Testis (tissue), 3 donors: ENCODE measurements around the gene TEAD1. TPM values are rescaled to one million over a fixed set of nuclear protein-coding genes. Genes with fewer than 3 reads are reported as not detected.

Experiments used
- DNase-seq: peaks from one replicate; pipeline ENCODE4 v3.0.0-alpha.2; 2019
- H3K27ac ChIP-seq, 2 donors: fragments of 200-600 bp; sonication (generic); one replicate each; pipeline ENCODE4 v1.5.1; 2019
- H3K27me3 ChIP-seq: fragments of 200-600 bp; sonication (generic); one replicate; pipeline ENCODE4 v1.5.1; 2019
- H3K36me3 ChIP-seq: fragments of 200-600 bp; sonication (generic); one replicate; pipeline ENCODE4 v1.5.1; 2017; ENCODE audit warnings: low read depth; ENCODE audit errors: missing control alignments
- H3K4me1 ChIP-seq: fragments of 200-600 bp; sonication (generic); one replicate; pipeline ENCODE4 v1.5.1; 2019
- H3K4me3 ChIP-seq, 2 donors: fragments of 200-600 bp; sonication (generic); one replicate each; pipeline ENCODE4 v1.5.1; 2017 to 2019
- H3K9me3 ChIP-seq: fragments of 200-600 bp; sonication (generic); one replicate; pipeline ENCODE4 v1.5.1; 2017
- POLR2A ChIP-seq: fragments of 450-650 bp; IDR thresholded peaks from one replicate; pipeline ENCODE4 v1.6.1; 2017; ENCODE audit warnings: antibody characterized with exemption, mild to moderate bottlenecking, moderate library complexity
- WGBS, 2 donors: methylation state at CpG; one replicate each; pipeline ENCODE4 v1.1.5; 2018; 5-methylcytosine and 5-hydroxymethylcytosine counted together
- intact Hi-C: fragments of 100-400 bp; cut with DNase I; formaldehyde crosslinking; loops from one replicate; pipeline ENCODE4 v1.15.1; 2023; ENCODE audit warnings: low total_unique reads
- polyA plus RNA-seq: library from polyadenylated mRNA; stranded (reverse); fragments of 350-450 nt; fragmentation: Illumina TruSeq; extraction: RNeasy Lipid Tissue Mini Kit (QIAGEN cat#74804); gene quantifications from one replicate; pipeline ENCODE4 v1.2.3, GENCODE V29; 2014; ENCODE audit warnings: low read depth, low replicate concordance; ENCODE audit not compliant: insufficient read depth
- total RNA-seq, 2 donors: library from RNA; depleted of rRNA; stranded (reverse); fragments of >200 nt; gene quantifications; one replicate each; pipeline ENCODE4 v1.2.3, GENCODE V29; 2016
- TF ChIP-seq, protein P1 (sequence below), 3 experiments: fragments of 450-650 bp in 2 of 3; fragments of 200-600 bp in 1 of 3; sonication (generic) in 1 of 3; IDR thresholded peaks; one replicate each; pipeline ENCODE4 v1.5.1; 2016 to 2019; ENCODE audit warnings: antibody characterized with exemption in 3 of 3, mild to moderate bottlenecking in 2 of 3, moderate library complexity in 1 of 3

The TEAD1 gene
- total and polyA plus RNA-seq, 3 donors from 2014 or later: 24.6 to 78.1 (median 63.5) TPM

DNA sequence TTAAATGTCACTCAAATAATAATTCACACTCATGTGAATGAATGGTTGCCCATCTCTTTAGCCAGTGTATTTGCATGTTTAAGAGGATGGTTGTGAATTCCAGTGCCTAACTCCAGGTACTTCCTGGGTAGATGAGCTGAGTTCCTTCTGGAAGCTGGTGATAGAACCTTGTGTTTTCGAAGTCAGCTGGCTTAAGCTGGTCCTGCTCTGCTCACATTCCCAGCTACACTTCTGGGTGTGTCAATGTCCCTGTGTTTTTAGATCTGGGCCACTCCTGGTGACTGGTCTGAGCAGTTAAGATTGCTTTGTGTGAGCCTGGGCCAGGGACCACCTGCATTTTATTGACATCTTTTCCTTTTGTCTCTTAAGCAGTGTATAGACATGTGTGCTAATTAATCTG, 10.6 kb downstream of the TEAD1 start:
- H3K27ac ChIP-seq: no peak overlapping the region
- 83 to 85% methylated on average over 1 of the region's 1 CpG for WGBS, 2 donors

DNA sequence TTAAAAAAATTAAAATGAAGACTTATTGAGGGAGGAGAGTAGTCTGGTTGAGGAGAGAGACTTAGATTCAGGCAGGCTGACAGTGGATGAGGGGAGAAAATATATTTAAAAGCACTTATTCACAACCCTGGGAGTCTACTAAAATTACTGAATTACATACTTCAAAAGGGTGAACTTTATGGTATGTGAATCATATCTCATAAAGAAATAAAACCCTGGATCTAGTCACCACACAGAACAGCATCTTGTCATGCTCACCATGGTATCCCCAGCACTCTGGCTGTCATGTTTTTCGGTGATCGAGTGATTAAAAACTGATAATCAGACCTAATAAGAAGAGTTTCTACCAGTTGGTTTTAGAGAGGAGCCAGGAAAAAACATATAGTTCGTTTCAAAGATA, 11.0 kb downstream of the TEAD1 start:
- no peaks in the 10 kb centered on the region for H3K9me3 ChIP-seq
- no peak overlapping the region for H3K4me3 ChIP-seq
- no peaks in the 10 kb centered on the region for H3K27me3 ChIP-seq
- H3K4me1 ChIP-seq: peaks cover 4% of the 10 kb centered on the region
- intact Hi-C loops: no loop called here
- 81 to 83% methylated on average over 3 of the region's 3 CpGs for WGBS, 2 donors
- H3K27ac ChIP-seq: no peak overlapping the region
- no peak for DNase-seq
- no peaks in the 10 kb centered on the region for H3K36me3 ChIP-seq
- TF ChIP-seq, protein P1, sequence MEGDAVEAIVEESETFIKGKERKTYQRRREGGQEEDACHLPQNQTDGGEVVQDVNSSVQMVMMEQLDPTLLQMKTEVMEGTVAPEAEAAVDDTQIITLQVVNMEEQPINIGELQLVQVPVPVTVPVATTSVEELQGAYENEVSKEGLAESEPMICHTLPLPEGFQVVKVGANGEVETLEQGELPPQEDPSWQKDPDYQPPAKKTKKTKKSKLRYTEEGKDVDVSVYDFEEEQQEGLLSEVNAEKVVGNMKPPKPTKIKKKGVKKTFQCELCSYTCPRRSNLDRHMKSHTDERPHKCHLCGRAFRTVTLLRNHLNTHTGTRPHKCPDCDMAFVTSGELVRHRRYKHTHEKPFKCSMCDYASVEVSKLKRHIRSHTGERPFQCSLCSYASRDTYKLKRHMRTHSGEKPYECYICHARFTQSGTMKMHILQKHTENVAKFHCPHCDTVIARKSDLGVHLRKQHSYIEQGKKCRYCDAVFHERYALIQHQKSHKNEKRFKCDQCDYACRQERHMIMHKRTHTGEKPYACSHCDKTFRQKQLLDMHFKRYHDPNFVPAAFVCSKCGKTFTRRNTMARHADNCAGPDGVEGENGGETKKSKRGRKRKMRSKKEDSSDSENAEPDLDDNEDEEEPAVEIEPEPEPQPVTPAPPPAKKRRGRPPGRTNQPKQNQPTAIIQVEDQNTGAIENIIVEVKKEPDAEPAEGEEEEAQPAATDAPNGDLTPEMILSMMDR (IDR thresholded peaks at IDR 0.05): no peak
- no peak for TF ChIP-seq POLR2A

More for the DNA sequence above, 10.6 kb downstream of the TEAD1 start:
- Histone ChIP-seq H3K4me3 (no peak overlapping the region), H3K9me3 (no peaks in the 10 kb centered on the region), H3K27me3 (no peaks in the 10 kb centered on the region), H3K36me3 (no peaks in the 10 kb centered on the region), H3K4me1 (peaks cover 4% of the 10 kb centered on the region)
- intact Hi-C loops: no loop called here
- DNase-seq: no peak
- no peak for TF ChIP-seq POLR2A
- TF ChIP-seq, protein P1 (IDR thresholded peaks at IDR 0.05): no peak

DNA sequence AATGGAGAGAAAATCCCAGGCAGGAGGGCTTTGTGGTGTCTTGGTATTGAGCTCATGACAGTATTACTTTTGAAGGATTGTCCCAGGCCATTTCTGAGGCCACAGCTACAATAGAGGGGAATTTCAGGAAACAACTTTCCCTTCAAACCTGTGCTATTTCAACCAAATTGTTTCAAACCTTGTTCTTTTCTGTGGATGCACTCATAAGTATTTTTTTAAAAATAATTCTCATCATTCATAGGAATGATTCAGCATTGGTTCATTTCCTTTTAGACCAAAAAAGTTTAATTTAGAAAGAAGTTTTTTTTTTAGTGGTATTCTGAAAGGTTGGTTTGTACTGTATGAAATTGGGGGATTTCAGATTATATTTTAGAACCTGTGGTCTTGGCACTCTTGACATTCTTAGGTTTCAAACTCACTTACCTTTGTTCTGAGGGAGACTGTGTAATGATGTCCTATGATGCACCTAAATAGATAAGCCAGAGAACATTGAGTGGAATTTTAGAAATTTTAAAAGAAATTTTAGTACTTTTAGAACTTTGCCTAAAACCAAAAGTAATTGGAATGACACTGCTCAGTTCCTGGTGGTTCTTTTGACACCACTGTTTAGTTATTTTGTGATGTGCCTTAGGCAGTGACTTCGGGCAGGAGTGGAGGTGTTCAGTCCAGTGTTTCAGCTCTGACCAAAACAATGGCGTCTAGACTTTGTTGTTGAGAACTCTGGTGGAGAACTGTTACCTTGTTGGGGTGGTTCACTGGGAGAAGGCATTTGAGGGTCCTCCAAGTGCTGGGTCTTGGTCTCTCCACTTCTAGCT, 12.2 kb downstream of the TEAD1 start:
- no peak for TF ChIP-seq POLR2A
- TF ChIP-seq, protein P1 (IDR thresholded peaks at IDR 0.05): no peak
- no peaks in the 10 kb centered on the region for H3K27me3 ChIP-seq
- WGBS, 2 donors: 93 to 97% methylated on average over 2 of the region's 2 CpGs
- H3K4me3 ChIP-seq: no peak overlapping the region
- no peak for DNase-seq
- H3K9me3 ChIP-seq: no peaks in the 10 kb centered on the region
- intact Hi-C loops: no loop called here
- H3K36me3 ChIP-seq: no peaks in the 10 kb centered on the region
- no peak overlapping the region for H3K27ac ChIP-seq
- H3K4me1 ChIP-seq: no peaks in the 10 kb centered on the region

GRCh38 chr11:12687216-12687623, 13.0 kb downstream of the TEAD1 start:
- intact Hi-C loops: no loop called here
- peaks cover 2% of the 10 kb centered on the region for H3K4me1 ChIP-seq
- no peaks in the 10 kb centered on the region for H3K9me3 ChIP-seq
- no peak for TF ChIP-seq POLR2A
- TF ChIP-seq, protein P1 (IDR thresholded peaks at IDR 0.05): no peak
- H3K27ac ChIP-seq: no peak overlapping the region
- DNase-seq: no peak
- H3K27me3 ChIP-seq: no peaks in the 10 kb centered on the region
- WGBS, 2 donors: 50 to 78% methylated on average over 1 of the region's 1 CpG
- H3K4me3 ChIP-seq: no peak overlapping the region
- no peaks in the 10 kb centered on the region for H3K36me3 ChIP-seq

DNA sequence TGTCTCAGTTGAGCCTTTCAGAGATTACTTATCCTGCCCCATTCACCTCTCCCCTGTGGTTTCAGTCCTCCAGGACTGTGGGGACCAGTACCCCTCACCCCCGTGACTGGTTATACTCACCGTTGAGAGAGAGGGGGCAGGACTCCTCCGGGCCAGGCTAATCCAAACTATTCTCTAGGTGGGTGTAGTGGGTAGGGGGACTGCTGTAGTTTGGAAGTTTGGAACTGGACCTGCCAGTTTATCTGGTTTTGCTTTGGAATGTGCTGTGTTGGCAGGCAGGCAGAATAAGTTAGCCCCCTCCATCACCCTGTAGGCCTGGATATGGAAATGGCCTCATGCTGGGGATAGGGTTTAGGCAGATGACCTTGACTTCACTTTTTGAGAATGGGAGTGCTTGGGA, 13.5 kb downstream of the TEAD1 start:
- Histone ChIP-seq H3K27ac (no peak overlapping the region), H3K4me3 (no peak overlapping the region), H3K27me3 (no peaks in the 10 kb centered on the region), H3K36me3 (no peaks in the 10 kb centered on the region), H3K4me1 (peaks cover 7% of the 10 kb centered on the region), H3K9me3 (no peaks in the 10 kb centered on the region)
- TF ChIP-seq, protein P1 (IDR thresholded peaks at IDR 0.05): no peak
- no peak for TF ChIP-seq POLR2A
- WGBS, 2 donors: 80 to 89% methylated on average over 3 of the region's 3 CpGs
- DNase-seq: no peak
- intact Hi-C loops: no loop called here
